ENCODE results near the gene VAMP8. TPM values are rescaled to one million over a fixed set of nuclear protein-coding genes. Genes with fewer than 3 reads are reported as not detected.
A peak's percentile ranks its signal among the peaks of the same experiment; 100 is the strongest.
"Not testable (repeated sequence)": the region's sequence is repeated elsewhere in the genome, so short reads cannot be mapped to it uniquely, and the experiment has no call there.

Gene VAMP8
- total RNA-seq, 1 donor from 2014 or later = 0.82 TPM

DNA sequence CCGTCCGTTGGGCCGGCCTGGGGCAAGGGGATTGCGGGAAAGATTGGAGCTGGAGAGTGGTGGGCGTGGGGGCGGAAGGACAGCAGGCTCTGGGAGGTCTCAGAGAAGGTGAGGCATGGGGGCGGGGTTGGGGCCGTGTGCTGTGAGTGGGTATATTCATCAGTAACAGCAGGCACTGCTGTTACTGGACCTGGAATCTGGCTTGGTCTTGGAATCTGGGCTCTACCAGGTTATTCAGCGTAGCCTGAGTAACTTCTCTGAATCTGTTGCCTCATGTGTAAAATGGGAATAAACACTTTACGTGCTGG is 18.6 kb downstream of the VAMP8 start:
- DNase-seq (ENCODE audit: low spot score in 2 of 2) = no peak
- FAIRE-seq = no peak

DNA sequence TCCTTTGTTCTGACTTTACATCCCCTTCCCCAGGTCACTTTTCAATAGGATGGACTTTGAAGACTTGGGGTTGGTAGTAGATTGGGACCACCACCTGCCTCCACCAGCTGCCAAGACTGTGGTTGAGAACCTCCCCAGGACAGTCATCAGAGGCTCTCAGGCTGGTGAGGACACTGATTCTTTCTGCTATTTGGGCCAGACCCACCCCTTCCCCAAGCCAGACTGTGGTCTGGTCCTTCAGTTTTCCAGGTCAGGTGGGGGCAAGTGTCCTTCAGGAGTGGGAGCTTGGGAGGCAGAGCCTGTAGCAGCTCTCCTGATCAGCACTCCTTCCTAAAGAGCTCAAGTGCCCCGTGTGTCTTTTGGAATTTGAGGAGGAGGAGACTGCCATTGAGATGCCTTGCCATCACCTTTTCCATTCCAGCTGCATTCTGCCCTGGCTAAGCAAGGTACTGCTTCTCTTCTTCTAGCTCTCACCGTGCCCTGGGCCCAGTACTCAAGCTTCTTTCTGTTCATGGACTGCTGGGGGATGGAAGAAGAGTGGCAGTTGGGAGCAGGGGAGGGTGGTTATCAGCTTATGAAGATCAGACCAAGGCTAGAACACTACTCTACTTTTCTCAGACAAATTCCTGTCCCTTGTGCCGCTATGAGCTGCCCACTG is 19.2 kb downstream of the VAMP8 start:
- DNase-seq (ENCODE audit: low spot score in 2 of 2) = no peak
- no peak for FAIRE-seq

- no peak for FAIRE-seq
- no peak for DNase-seq (ENCODE audit: low spot score in 2 of 2)
Measured at GRCh38 chr2:85597241-85597640, 19.9 kb downstream of the VAMP8 start.

GRCh38 chr2:85598594-85599340 is 21.4 kb downstream of the VAMP8 start:
- DNase-seq (ENCODE audit: low spot score in 2 of 2) = no peak
- FAIRE-seq = no peak

DNA sequence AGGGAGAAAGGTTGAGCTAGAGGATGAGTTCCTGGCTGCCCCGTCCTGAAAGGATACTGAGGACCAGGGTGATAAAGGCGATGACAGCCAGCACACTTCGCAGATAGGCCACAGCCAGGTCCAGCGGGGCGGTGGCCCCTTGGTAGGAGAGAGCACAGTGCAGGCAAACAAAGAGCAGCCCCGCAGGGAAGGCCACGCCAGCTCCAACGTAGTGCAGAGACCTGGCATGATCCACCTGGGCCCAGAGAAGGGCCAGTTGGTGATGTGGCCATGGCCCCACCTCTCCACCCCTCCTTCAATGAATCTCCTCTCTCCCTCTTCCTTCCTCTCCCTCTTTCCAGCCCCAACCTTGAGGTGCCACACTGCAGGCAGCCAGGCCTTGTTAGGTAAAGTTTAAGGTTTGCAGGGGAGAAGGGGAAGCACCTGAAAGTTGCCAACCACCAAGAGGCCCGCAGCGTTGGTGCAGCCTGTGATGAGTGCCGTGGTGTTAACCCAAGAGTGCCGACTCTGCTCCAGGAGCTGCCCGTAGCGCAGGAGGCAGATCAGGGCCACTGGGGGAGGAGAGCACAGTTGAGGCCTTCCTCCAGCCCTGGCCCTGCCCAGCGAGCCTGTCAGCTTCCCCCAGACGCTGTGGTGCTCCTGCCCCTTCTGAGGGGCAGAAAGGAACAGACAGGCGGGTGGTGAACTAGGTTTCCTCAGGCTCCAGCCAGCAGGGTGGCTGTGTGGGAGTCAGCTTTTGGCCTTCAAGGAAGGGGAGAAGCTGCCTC is 22.3 kb downstream of the VAMP8 start:
- DNase-seq (ENCODE audit: low spot score in 2 of 2) = no peak
- no peak for FAIRE-seq

DNA sequence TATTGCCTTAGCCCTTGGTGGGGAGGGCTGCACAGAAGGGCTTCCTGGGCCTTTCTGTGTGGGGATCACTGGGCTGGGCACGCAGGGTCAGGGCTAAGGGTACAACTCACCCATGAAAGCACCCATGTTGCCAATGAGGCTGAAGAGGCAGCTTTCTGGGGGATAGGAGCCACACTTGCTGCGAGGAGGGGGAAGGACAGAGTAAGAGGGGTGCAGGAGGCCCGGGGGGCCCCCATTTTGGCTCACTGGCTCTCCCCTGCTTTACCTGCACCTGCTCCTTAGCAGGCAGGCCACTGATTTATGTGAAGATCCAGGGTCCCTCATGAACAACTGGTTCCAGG is 22.8 kb downstream of the VAMP8 start:
- FAIRE-seq (no peak), DNase-seq (ENCODE audit: low spot score in 2 of 2) (no peak)

DNA sequence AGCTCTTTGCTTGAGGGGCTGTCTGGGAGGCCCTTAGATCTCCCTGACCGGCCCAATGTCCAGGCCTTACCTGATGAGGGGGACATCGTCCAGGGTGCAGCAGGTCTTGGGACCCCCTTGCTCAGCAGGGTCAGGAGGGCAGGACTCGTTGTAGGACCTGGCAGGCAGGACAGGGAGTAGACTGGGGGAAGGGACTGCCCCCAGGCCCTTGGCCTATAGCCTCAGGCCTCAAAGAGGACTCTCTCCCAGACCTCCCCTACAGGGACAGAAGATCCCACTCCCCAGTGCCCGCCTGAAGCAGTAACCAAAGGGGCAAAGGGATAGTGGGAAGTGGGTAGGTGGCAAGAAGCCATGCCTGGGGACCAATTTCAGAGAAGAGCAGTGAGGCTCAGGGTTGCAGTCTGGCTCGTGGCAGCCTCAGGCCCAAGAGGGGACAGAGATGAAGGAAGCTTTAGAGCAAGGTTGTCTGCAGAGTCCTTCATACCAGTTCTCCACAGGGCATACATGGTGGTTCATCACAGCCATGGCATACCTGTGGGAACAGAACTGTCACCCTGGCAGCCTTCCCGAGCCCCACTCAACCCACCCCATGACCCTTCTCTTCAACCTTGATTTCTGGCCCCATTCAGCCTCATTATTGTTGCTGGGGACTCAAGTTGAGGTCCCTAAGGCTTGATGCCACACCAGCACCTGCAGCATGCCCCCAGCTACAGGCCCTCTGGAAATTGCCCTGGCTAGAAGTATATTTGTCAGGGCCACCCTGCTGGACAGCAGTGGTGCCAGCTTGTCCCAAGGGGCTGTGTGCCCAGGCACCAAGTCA is 23.8 kb downstream of the VAMP8 start:
- FAIRE-seq (no peak), DNase-seq (ENCODE audit: low spot score in 2 of 2) (no peak)

DNA sequence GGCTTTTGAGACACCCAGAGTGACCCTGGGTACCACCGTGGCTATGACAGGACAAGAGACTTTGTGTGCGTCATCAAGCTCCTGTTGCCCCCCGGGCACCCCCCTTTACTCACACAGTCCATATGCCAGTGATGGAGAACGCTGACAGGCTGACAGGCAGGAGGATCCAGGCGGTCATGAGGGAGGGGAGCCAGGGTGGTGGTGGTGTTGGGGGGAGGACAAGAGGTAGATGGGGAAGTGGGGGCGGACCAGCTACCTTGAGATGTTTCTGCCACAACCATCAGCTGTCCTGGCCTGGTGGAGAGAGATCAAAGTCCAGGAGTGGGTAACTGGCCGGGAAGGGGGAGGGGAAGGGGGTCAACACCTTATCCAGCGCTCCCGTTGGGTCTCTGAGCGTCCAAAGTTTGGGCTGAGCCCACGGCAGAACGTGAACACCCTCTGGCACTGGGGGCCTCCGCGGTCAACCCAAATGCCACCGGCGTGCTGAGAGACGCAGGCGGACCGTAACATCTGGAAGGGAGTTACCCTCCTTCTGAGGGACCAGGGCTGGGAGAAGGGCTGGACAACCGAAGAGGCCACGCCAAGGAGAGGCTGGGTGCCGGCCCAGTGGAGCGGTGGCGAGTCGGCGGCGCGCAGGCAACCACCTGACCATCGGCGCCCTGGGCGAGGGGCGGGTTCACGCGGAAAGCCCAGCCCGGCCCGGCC is 24.5 kb downstream of the VAMP8 start:
- no peak for FAIRE-seq
- peak in 1 of 2 donors; percentile 64 for DNase-seq (ENCODE audit: low spot score in 2 of 2)

- DNase-seq (ENCODE audit: low spot score in 2 of 2) (peak; percentile 92 to 93), FAIRE-seq (no peak)
Measured at GRCh38 chr2:85602476-85603234, 25.3 kb downstream of the VAMP8 start, which contains the start of gene TMEM150A. Gene TMEM150A (minus strand): TSS chr2:85602698. CDS start chr2:85601948, 750 bp downstream.

GRCh38 chr2:85604133-85604444 is 26.7 kb downstream of the VAMP8 start:
- DNase-seq (ENCODE audit: low spot score in 2 of 2); FAIRE-seq: not testable (repeated sequence)

GRCh38 chr2:85604568-85605339 is 27.4 kb downstream of the VAMP8 start:
- DNase-seq (ENCODE audit: low spot score in 2 of 2) = no peak
- FAIRE-seq = no peak

DNA sequence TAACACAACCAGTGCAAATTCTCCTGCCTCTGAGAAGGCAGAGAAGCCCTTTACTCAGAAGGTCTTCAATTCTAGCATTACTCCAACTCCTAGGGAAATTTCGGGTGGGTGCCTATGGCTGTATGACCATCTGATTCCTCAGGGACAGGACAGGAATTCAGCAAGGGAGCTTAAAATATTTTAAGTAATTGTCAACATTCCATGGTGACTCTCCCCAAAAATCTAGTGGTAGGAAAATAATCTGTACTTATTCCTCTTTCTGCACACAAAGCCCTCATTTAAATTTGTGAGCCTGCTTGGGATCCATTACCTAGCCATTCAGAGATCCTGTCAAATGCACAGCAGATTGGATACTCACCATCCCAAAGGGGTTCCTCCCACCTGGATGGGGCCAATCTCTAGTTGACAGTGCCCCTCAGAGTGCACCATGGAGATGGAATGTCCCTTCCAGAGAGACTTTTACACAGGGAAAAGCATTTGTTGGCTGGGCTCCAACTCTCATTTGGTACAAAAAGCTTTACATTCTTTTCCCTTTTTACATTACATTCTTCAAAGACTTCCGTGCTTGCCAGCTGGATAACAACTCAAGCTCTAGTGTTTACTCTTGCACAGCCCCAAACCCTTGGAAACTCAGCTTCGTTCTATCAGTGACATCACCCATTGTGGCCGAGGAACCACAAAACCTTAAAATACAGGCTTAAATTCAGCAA is 28.2 kb downstream of the VAMP8 start:
- FAIRE-seq = no peak
- peak in 1 of 2 donors; percentile 5 for DNase-seq (ENCODE audit: low spot score in 2 of 2)

GRCh38 chr2:85606116-85606455 is 28.7 kb downstream of the VAMP8 start:
- DNase-seq (ENCODE audit: low spot score in 2 of 2) = peak in 1 of 2 donors; percentile 3
- no peak for FAIRE-seq

DNA sequence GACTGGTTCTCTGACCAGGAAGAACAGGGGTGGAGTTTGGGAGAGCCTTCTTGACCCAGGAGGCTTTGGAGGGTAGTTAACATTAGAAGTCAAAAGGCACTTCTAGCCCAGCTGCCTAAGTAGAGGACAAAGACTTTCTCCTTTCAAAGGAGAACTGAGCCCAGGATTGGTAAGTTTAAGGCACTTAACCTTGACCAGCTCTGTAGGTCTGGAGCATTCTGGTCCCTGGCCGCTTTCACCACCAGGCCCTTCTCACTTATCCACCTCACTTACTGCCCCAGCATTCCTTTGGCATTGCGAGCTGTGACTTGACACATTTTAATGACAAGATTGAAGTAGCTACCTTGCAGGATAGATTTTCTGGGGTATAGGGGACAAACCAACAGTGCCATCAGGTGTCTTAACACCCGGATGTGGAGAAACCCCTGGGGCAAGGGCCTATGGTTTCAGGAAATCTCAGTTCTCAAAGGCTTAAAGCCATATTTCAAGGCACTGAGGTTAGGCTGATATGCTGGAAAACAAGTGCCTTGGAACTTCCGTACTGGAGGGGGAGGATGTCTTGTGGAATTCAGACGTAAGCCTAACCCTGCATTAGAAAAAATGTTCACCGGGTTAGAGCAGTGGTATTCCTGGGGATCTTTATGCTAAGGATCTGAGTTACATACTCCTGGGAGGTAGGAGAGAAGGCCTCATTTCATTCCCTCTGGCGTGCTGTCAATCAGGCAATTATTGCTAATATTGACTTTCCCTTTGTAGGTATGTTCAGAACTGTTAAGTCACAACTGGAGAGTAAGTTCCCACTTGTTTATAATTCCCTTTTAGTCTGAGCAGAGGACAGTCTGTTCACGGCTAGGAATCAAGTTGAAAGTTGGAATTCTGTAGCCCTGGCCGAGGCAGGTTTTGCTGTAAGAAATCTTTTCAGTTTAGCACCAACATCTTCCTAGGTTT is 30.2 kb downstream of the VAMP8 start:
- no peak for FAIRE-seq

GRCh38 chr2:85611217-85611704 is 33.9 kb downstream of the VAMP8 start:
- FAIRE-seq (no peak), DNase-seq (ENCODE audit: low spot score in 2 of 2) (no peak)

More for the DNA sequence above, 30.2 kb downstream of the VAMP8 start:
- no peak for DNase-seq (ENCODE audit: low spot score in 2 of 2)

DNA sequence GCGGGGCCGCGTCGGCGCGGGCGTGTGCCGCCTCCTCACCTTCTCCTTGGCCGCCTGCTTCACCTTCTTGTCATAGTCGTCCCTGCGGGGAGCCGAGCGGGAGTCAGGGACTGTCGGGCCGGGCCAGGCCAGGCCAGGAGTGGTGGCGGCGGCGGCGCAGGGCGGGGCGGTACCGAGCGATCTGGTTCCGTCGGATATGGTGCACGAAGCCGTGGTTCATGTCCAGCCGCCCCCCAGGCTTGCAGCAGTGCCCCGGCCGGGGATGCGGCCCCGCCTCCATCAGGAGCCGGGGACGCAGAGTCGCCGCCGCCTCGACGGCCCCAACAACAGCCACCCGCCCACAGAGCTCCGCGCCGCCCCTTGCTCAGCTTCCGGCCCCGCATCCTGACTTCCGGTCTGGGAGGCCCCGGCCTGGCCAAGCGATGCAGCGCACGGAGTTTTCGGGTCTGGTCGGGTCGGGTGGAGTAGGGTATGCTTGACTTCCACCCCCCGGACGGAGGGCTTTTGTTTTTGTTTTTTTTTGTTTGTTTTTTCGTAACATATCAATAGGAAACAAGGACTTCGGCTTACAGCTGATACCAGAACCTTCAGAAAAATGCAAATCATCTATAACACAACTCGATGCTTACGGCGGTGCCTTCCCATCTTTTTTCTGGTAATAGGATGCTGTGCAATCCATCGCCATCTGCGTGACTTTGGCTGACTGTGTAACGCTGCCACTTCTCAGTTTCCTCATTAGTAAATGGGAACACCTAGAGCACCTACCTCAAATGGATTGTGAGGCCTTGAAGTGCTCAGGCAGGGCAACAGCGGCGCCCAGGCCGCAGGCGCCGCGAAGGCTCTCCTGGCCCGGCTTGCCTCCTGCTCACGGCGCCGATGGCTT is 34.6 kb downstream of the VAMP8 start, which contains the start of gene C2orf68:
TSS of gene C2orf68 (minus strand) at position 362 of the 883 bp plus-strand sequence. CDS start at position 280, 82 bp downstream.
- DNase-seq (ENCODE audit: low spot score in 2 of 2) (peak; percentile 92 to 93), FAIRE-seq (no peak)
